ENCODE results near the gene PIM1.
"Not testable (repeated sequence)": the region's sequence is repeated elsewhere in the genome, so short reads cannot be mapped to it uniquely, and the experiment has no call there.

The PIM1 gene

GRCh38 chr6:37171970-37172812 is 2.2 kb downstream of the PIM1 start:
- DNase-seq: peak; percentile 87 to 90

GRCh38 chr6:37172912-37173492 is 3.0 kb downstream of the PIM1 start:
- no peak for DNase-seq

GRCh38 chr6:37173493-37174195 is 3.7 kb downstream of the PIM1 start:
- DNase-seq: peak; percentile 25 to 47

- DNase-seq: no peak
These were observed 4.2 kb downstream of the PIM1 start for GRCh38 chr6:37174196-37174514.

GRCh38 chr6:37174515-37175331 is 4.8 kb downstream of the PIM1 start:
- no peak for DNase-seq

GRCh38 chr6:37175332-37176267 is 5.6 kb downstream of the PIM1 start:
- DNase-seq: no peak

- no peak for DNase-seq
These were observed 6.5 kb downstream of the PIM1 start for GRCh38 chr6:37176268-37177076.

GRCh38 chr6:37177077-37177934 is 7.4 kb downstream of the PIM1 start:
- DNase-seq: no peak

GRCh38 chr6:37177935-37178517 is 8.1 kb downstream of the PIM1 start:
- no peak for DNase-seq

GRCh38 chr6:37180075-37180474 is 10.1 kb downstream of the PIM1 start:
- DNase-seq: no peak

GRCh38 chr6:37180610-37181009 is 10.7 kb downstream of the PIM1 start:
- not testable (repeated sequence) for DNase-seq

- peak; percentile 53 to 56 for DNase-seq
These were observed 13.0 kb downstream of the PIM1 start for GRCh38 chr6:37182736-37183590.

GRCh38 chr6:37185949-37186720 is 16.2 kb downstream of the PIM1 start:
- DNase-seq: not testable (repeated sequence)

- no peak for DNase-seq
These were observed 17.5 kb downstream of the PIM1 start for GRCh38 chr6:37187321-37188022.

GRCh38 chr6:37188962-37189510 is 19.1 kb downstream of the PIM1 start:
- no peak for DNase-seq

- DNase-seq: no peak
These were observed 20.2 kb downstream of the PIM1 start for GRCh38 chr6:37190159-37190535.

GRCh38 chr6:37192666-37193065 is 22.7 kb downstream of the PIM1 start:
- no peak for DNase-seq

Data from activated CD4-positive, alpha-beta T cell treated with anti-CD3 and anti-CD28 coated beads, Interleukin-2, amount 50 U/mL, for 4 hours (primary cell).